HUES6 (cell line): ENCODE data around the gene KPNA4.
A peak's percentile ranks its signal among the peaks of the same experiment; 100 is the strongest.
"Not testable (repeated sequence)": the region's sequence is repeated elsewhere in the genome, so short reads cannot be mapped to it uniquely, and the experiment has no call there.

ENCODE experiments used
- H3K27ac ChIP-seq: 2 replicates; pipeline ENCODE4 v1.7.0; 2013; ENCODE audit warnings: low read depth, mild to moderate bottlenecking, low read length, inconsistent platforms
- H3K27me3 ChIP-seq: 2 replicates; pipeline ENCODE4 v1.6.1; 2013; ENCODE audit warnings: low read length; ENCODE audit not compliant: control insufficient read depth, insufficient read depth
- H3K36me3 ChIP-seq: 2 replicates; pipeline ENCODE4 v1.6.1; 2013; ENCODE audit warnings: low read length; ENCODE audit not compliant: control insufficient read depth, insufficient read depth
- H3K4me1 ChIP-seq: 2 replicates; pipeline ENCODE4 v1.6.1; 2013; ENCODE audit warnings: low read length; ENCODE audit not compliant: control insufficient read depth, insufficient read depth
- H3K4me3 ChIP-seq: 2 replicates; pipeline ENCODE4 v1.5.1; 2013; ENCODE audit warnings: low read depth, low read length
- H3K9ac ChIP-seq: one replicate; pipeline ENCODE4 v1.6.1; 2013; ENCODE audit warnings: mild to moderate bottlenecking, low read length
- H3K9me3 ChIP-seq: 2 replicates; pipeline ENCODE4 v1.6.1; 2013; ENCODE audit warnings: low read depth, low read length; ENCODE audit not compliant: control insufficient read depth, insufficient read depth

Gene KPNA4

GRCh38 chr3:160573955-160574525 is 8.7 kb upstream of the KPNA4 start:
- H3K4me3 ChIP-seq, H3K4me1 ChIP-seq, H3K9ac ChIP-seq, H3K27me3 ChIP-seq, H3K36me3 ChIP-seq, H3K9me3 ChIP-seq, H3K27ac ChIP-seq: not testable (repeated sequence)

- Histone ChIP-seq H3K4me3 (no peak overlapping the region), H3K36me3 (peaks cover 13% of the 10 kb centered on the region), H3K9ac (no peak overlapping the region), H3K4me1 (no peaks in the 10 kb centered on the region; the same call in 1 of the 2 replicates), H3K27me3 (no peaks in the 10 kb centered on the region), H3K9me3 (peaks cover 12% of the 10 kb centered on the region), H3K27ac (no peak overlapping the region)
Observed at GRCh38 chr3:160569894-160570652, 4.7 kb upstream of the KPNA4 start.

- Histone ChIP-seq H3K4me1 (no peaks in the 10 kb centered on the region; the same call in 1 of the 2 replicates), H3K4me3 (no peak overlapping the region), H3K27ac (no peak overlapping the region), H3K9me3 (peaks cover 10% of the 10 kb centered on the region), H3K9ac (no peak overlapping the region), H3K27me3 (no peaks in the 10 kb centered on the region), H3K36me3 (peaks cover 14% of the 10 kb centered on the region)
Observed at GRCh38 chr3:160568989-160569388, 3.6 kb upstream of the KPNA4 start.

- Histone ChIP-seq H3K36me3 (peaks cover 23% of the 10 kb centered on the region), H3K27ac (no peak overlapping the region), H3K9ac (no peak overlapping the region), H3K4me3 (no peak overlapping the region), H3K27me3 (no peaks in the 10 kb centered on the region), H3K4me1 (no peaks in the 10 kb centered on the region; the same call in 1 of the 2 replicates), H3K9me3 (peaks cover 10% of the 10 kb centered on the region)
Observed at GRCh38 chr3:160567774-160568173, 2.4 kb upstream of the KPNA4 start.

- Histone ChIP-seq H3K4me1 (no peaks in the 10 kb centered on the region; the same call in 1 of the 2 replicates), H3K9me3 (peaks cover 10% of the 10 kb centered on the region), H3K9ac (no peak overlapping the region), H3K4me3 (peak overlapping the region; percentile 80), H3K27me3 (no peaks in the 10 kb centered on the region), H3K27ac (no peak overlapping the region), H3K36me3 (peaks cover 32% of the 10 kb centered on the region)
Observed at GRCh38 chr3:160566499-160566898, 1.1 kb upstream of the KPNA4 start.

- Histone ChIP-seq H3K9ac (peak overlapping the region; percentile 69), H3K9me3 (peaks cover 10% of the 10 kb centered on the region), H3K4me3 (peak overlapping the region; percentile 80), H3K4me1 (no peaks in the 10 kb centered on the region; the same call in 1 of the 2 replicates), H3K27me3 (no peaks in the 10 kb centered on the region), H3K27ac (peak overlapping the region; percentile 92), H3K36me3 (peaks cover 32% of the 10 kb centered on the region)
Observed at GRCh38 chr3:160564949-160565441, 376 bp downstream of the KPNA4 start.

GRCh38 chr3:160564258-160564911 is 986 bp downstream of the KPNA4 start:
- H3K9me3 ChIP-seq: peaks cover 10% of the 10 kb centered on the region
- peak overlapping the region; percentile 69 for H3K9ac ChIP-seq
- H3K36me3 ChIP-seq: peaks cover 35% of the 10 kb centered on the region
- H3K4me1 ChIP-seq: no peaks in the 10 kb centered on the region; the same call in 1 of the 2 replicates
- no peaks in the 10 kb centered on the region for H3K27me3 ChIP-seq
- H3K4me3 ChIP-seq: peak overlapping the region; percentile 80
- no peak overlapping the region; the same call in 1 of the 2 replicates for H3K27ac ChIP-seq

GRCh38 chr3:160562952-160563351 is 2.4 kb downstream of the KPNA4 start:
- peaks cover 29% of the 10 kb centered on the region for H3K36me3 ChIP-seq
- H3K9me3 ChIP-seq: peaks cover 7% of the 10 kb centered on the region; the same call in 1 of the 2 replicates
- H3K4me1 ChIP-seq: no peaks in the 10 kb centered on the region; the same call in 1 of the 2 replicates
- H3K27ac ChIP-seq: no peak overlapping the region
- H3K4me3 ChIP-seq: peak overlapping the region; percentile 80
- H3K27me3 ChIP-seq: no peaks in the 10 kb centered on the region
- no peak overlapping the region for H3K9ac ChIP-seq

GRCh38 chr3:160557571-160557970 is 7.8 kb downstream of the KPNA4 start:
- Histone ChIP-seq H3K9ac (no peak overlapping the region), H3K27me3 (no peaks in the 10 kb centered on the region), H3K36me3 (peaks cover 21% of the 10 kb centered on the region), H3K4me3 (no peak overlapping the region), H3K9me3 (peaks cover 4% of the 10 kb centered on the region; the same call in 1 of the 2 replicates), H3K27ac (no peak overlapping the region), H3K4me1 (peaks cover 18% of the 10 kb centered on the region; the same call in 1 of the 2 replicates)

GRCh38 chr3:160556141-160556540 is 9.2 kb downstream of the KPNA4 start:
- Histone ChIP-seq H3K9ac (no peak overlapping the region), H3K27ac (no peak overlapping the region), H3K4me3 (no peak overlapping the region), H3K9me3 (peaks cover 11% of the 10 kb centered on the region; the same call in 1 of the 2 replicates), H3K27me3 (no peaks in the 10 kb centered on the region), H3K36me3 (peaks cover 19% of the 10 kb centered on the region), H3K4me1 (peaks cover 21% of the 10 kb centered on the region; the same call in 1 of the 2 replicates)
